ENCODE data around the gene ZBTB7C. TPM values are rescaled to one million over a fixed set of nuclear protein-coding genes. Genes with fewer than 3 reads are reported as not detected.

Gene ZBTB7C
- total RNA-seq, 4 donors from 2014 or later, result 5.0 to 14.1 (median 13.3) TPM

DNA sequence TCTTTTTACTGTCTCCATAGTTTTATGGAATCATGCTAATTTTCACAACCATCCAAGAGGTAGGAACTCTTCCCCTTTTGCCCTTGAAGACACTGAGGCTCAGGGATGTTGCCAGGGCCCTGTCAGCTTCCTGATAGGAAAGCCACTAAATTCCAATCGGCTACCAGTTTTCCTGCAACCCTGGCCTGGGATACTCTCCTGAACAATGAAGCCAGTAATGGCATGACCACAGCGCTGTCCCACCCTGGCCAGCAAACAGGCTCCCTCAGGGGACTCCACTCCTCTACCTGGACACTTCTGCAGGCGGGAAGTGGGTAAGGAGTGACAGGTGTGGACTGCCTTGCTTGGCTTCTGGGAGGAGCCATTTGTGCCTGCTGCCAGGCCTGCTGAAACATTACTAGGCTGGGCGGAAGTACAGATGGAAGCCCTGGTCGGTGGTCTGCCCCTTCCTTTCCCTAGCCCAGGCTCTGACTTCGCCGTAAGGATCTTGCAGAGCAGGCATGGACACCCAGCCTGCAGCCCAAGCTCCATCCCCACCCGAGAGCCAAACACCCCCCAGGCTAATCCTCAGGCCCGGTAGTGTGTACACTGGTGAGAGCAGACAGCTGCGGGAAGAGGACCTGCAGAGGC, 400.0 kb downstream of the ZBTB7C start:
- ATAC-seq (ENCODE audit: low FRiP score) (no peak), DNase-seq (ENCODE audit: low spot score) (no peak)
- TF ChIP-seq, protein P1, sequence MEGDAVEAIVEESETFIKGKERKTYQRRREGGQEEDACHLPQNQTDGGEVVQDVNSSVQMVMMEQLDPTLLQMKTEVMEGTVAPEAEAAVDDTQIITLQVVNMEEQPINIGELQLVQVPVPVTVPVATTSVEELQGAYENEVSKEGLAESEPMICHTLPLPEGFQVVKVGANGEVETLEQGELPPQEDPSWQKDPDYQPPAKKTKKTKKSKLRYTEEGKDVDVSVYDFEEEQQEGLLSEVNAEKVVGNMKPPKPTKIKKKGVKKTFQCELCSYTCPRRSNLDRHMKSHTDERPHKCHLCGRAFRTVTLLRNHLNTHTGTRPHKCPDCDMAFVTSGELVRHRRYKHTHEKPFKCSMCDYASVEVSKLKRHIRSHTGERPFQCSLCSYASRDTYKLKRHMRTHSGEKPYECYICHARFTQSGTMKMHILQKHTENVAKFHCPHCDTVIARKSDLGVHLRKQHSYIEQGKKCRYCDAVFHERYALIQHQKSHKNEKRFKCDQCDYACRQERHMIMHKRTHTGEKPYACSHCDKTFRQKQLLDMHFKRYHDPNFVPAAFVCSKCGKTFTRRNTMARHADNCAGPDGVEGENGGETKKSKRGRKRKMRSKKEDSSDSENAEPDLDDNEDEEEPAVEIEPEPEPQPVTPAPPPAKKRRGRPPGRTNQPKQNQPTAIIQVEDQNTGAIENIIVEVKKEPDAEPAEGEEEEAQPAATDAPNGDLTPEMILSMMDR (IDR thresholded peaks at IDR 0.05), result no peak

GRCh38 chr18:48007955-48008701, 401.1 kb downstream of the ZBTB7C start:
- peak; percentile 87 for ATAC-seq (ENCODE audit: low FRiP score)
- DNase-seq (ENCODE audit: low spot score), result no peak
- TF ChIP-seq, protein P1 (IDR thresholded peaks at IDR 0.05), result no peak

DNA sequence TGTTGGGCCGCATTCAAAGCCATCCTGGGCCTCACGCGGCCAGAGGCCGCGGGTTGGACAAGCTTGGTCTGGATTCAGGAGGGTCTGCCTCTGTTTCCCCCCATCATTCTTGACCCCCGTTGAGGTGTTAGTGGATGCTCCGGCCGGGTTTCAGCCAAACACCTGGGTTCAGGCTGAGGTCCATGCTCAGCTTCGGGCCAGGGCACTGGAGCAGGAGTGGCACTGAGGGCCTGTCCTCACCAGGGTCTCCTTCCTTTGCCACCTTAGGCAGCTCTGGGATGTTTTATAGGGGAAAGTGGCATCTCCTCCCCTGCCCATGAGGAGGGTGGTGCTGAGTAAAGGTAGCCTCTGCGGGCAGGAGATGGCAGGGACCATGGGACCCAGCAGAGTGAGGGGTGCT, 401.8 kb downstream of the ZBTB7C start:
- ATAC-seq (ENCODE audit: low FRiP score) (no peak), DNase-seq (ENCODE audit: low spot score) (no peak)
- TF ChIP-seq, protein P1 (IDR thresholded peaks at IDR 0.05), result no peak

DNA sequence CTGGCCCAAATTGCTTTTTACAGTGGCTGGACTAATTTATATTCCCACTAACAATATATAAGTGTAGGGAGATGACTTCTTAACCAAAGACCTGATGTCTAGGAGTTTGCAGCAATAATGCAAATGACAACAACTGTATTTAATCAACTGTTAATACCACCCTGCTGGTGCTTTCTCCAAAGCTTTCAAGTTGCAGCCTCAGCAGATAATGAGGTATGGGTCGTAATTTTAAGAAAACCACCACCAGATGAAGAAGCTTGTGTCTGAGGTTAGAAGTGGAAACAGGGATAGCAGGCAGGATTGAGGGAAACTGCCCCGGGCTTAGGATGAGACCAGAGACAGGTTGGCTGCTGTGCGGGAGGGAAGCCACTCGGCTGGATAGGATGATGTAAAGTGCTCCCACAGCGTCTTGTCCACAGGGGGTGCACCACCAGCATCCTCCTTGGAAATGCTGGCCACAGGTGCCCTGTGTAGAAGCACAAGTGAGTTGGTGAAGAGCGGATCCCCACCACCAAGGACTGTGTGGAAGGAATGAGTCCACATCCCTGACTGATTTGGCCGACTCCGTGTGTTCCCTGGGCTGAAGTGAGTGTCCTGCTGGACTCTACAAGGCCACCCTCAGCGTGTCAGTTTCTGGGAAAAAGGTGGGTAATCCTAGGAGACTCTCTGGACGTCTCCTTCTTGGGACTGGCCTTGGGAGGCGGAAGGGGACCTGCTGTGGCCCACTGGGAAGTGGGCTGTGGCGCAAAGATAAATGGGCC, 402.6 kb downstream of the ZBTB7C start:
- peak; percentile 16 for ATAC-seq (ENCODE audit: low FRiP score)
- TF ChIP-seq, protein P1 (IDR thresholded peaks at IDR 0.05), result no peak

DNA sequence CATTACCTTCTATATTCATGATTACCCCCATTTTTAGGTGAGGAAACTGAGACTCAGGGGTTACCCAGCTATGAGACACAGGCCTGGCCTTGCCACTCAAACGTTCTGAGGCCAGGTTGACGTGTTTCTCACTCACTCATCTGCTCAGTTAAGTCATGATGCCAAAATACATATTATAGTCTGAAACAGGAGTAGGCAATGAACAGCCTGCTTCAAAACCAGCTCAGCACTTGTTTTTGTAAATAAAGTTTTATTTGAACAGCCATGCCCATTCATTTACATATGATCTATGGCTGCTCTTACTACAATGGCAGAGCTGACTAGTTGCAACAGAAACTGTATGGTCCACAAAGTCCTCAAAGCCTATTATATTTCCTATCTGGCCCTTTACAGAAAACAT, 404.6 kb downstream of the ZBTB7C start:
- DNase-seq (ENCODE audit: low spot score), result no peak
- ATAC-seq (ENCODE audit: low FRiP score), result no peak
- TF ChIP-seq, protein P1 (IDR thresholded peaks at IDR 0.05), result no peak

More for the DNA sequence above, 402.6 kb downstream of the ZBTB7C start:
- DNase-seq (ENCODE audit: low spot score), result no peak

DNA sequence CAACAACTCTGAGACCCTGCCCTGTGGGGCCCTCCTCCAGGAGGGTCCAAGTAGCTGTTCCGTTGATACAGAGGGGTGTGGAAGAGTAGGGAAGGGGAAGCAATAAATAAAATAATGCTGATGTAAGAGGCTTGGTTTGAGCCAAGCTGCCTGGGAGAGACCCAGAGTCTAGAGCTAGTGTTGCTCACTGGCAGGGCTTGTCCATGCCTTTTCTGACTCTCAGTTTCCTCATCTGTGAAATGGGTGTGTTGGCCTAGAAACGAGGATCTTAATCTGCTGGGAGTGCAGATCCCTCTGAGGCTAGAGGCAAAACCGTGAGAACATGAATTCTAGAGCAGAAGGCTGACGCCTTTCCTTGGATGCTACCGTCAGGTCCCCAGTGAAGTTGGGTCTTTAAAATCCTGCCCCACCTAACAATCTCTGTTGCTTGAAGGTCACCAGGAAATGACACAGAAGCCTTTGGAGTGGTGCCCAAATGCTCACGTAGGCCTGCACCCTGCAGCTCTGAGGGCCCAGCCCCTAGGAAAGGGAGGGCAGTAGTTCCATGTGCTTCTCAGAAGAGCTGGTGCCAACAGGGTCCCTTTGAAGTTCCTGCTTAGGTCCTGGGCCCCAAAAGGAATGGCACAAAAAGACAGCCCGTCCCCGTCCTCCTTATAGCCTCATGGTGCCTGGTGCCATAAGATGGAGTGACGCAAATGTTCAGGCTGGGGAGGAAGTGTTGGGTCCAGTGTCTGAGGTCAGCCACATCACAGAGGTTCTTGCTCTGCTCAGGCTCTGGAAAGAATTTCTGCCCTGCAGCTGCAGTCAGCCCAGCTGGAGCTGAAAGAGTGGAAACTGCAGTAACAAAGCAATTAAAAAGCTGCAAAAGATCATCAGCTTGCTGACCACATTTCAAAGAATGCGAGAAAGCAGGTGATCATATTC, 405.5 kb downstream of the ZBTB7C start:
- DNase-seq (ENCODE audit: low spot score) (no peak), ATAC-seq (ENCODE audit: low FRiP score) (no peak)
- TF ChIP-seq, protein P1 (IDR thresholded peaks at IDR 0.05), result no peak
